H9 (cell line): ENCODE results near the gene EPHA4. TPM values are rescaled to one million over a fixed set of nuclear protein-coding genes. Genes with fewer than 3 reads are reported as not detected.

Experiments used
- DNase-seq: peaks from one replicate; pipeline ENCODE4 v3.0.0-alpha.2; 2017
- H2AFZ ChIP-seq: one replicate; pipeline ENCODE4 v1.6.1; 2013; ENCODE audit warnings: mild to moderate bottlenecking, low read length, control low read depth, moderate library complexity
- H2AK5ac ChIP-seq: 2 replicates; pipeline ENCODE4 v1.6.1; 2013; ENCODE audit warnings: low read length, control low read depth, mixed read lengths; ENCODE audit not compliant: insufficient read length
- H2BK120ac ChIP-seq: one replicate; pipeline ENCODE4 v1.6.1; 2013; ENCODE audit warnings: low read depth, mild to moderate bottlenecking, low read length, control low read depth, inconsistent platforms; ENCODE audit not compliant: poor library complexity, severe bottlenecking
- H2BK12ac ChIP-seq: 2 replicates; pipeline ENCODE4 v1.6.1; 2013; ENCODE audit warnings: low read length, control low read depth, mixed read lengths, low read depth; ENCODE audit not compliant: insufficient read length
- H2BK15ac ChIP-seq: 2 replicates; pipeline ENCODE4 v1.6.1; 2013; ENCODE audit warnings: low read depth, low read length, control low read depth
- H2BK20ac ChIP-seq: one replicate; pipeline ENCODE4 v1.6.1; 2013; ENCODE audit warnings: low read depth, mild to moderate bottlenecking, low read length, control low read depth, inconsistent platforms; ENCODE audit not compliant: poor library complexity, severe bottlenecking
- H2BK5ac ChIP-seq: 2 replicates; pipeline ENCODE4 v1.6.1; 2013; ENCODE audit warnings: low read length, control low read depth, mixed read lengths; ENCODE audit not compliant: insufficient read length
- H3K14ac ChIP-seq: 2 replicates; pipeline ENCODE4 v1.6.1; 2013; ENCODE audit warnings: low read length, control low read depth; ENCODE audit not compliant: insufficient read depth
- H3K18ac ChIP-seq: 2 replicates; pipeline ENCODE4 v1.6.1; 2013; ENCODE audit warnings: low read depth, mild to moderate bottlenecking, mixed read lengths, low read length, control low read depth; ENCODE audit not compliant: insufficient read length
- H3K23ac ChIP-seq: 2 replicates; pipeline ENCODE4 v1.6.1; 2013; ENCODE audit warnings: low read length, control low read depth, mixed read lengths, low read depth; ENCODE audit not compliant: insufficient read length
- H3K23me2 ChIP-seq: 2 replicates; pipeline ENCODE4 v1.6.1; 2013; ENCODE audit warnings: low read depth, mild to moderate bottlenecking, mixed read lengths, low read length, control low read depth; ENCODE audit not compliant: insufficient read length, poor library complexity, severe bottlenecking
- H3K27ac ChIP-seq: 2 replicates; pipeline ENCODE4 v1.5.1; 2013; ENCODE audit warnings: low read length, control low read depth, mixed read lengths, low read depth; ENCODE audit not compliant: insufficient read length
- H3K27me3 ChIP-seq: 2 replicates; pipeline ENCODE4 v1.6.1; 2013; ENCODE audit warnings: low read length, control low read depth, inconsistent platforms; ENCODE audit not compliant: insufficient read depth
- H3K4ac ChIP-seq: 2 replicates; pipeline ENCODE4 v1.6.1; 2013; ENCODE audit warnings: low read depth, mild to moderate bottlenecking, control low read depth, inconsistent platforms, low read length, moderate library complexity
- H3K4me1 ChIP-seq: 2 replicates; pipeline ENCODE4 v1.6.1; 2013; ENCODE audit warnings: low read length, control low read depth, inconsistent platforms; ENCODE audit not compliant: insufficient read depth
- H3K4me2 ChIP-seq: 2 replicates; pipeline ENCODE4 v1.6.1; 2013; ENCODE audit warnings: low read length, control low read depth, mixed read lengths; ENCODE audit not compliant: insufficient read length, insufficient read depth
- H3K56ac ChIP-seq: 2 replicates; pipeline ENCODE4 v1.6.1; 2013; ENCODE audit warnings: low read depth, mild to moderate bottlenecking, mixed read lengths, low read length, control low read depth; ENCODE audit not compliant: insufficient read length
- H3K79me1 ChIP-seq: 2 replicates; pipeline ENCODE4 v1.6.1; 2013; ENCODE audit warnings: low read depth, mild to moderate bottlenecking, moderate library complexity, low read length, control low read depth, inconsistent platforms; ENCODE audit not compliant: insufficient read depth, poor library complexity, severe bottlenecking
- H3K79me2 ChIP-seq: 2 replicates; pipeline ENCODE4 v1.6.1; 2013; ENCODE audit warnings: low read length, control low read depth, inconsistent platforms; ENCODE audit not compliant: insufficient read depth
- H3K9ac ChIP-seq: 2 replicates; pipeline ENCODE4 v1.6.1; 2013; ENCODE audit warnings: low read length, control low read depth, mixed read lengths; ENCODE audit not compliant: insufficient read length; ENCODE audit errors: extremely low read depth
- H3K9me3 ChIP-seq: one replicate; pipeline ENCODE4 v1.6.1; 2013; ENCODE audit warnings: low read depth, low read length, inconsistent platforms; ENCODE audit not compliant: control insufficient read depth
- H3T11ph ChIP-seq: one replicate; pipeline ENCODE4 v1.6.1; 2013; ENCODE audit warnings: mild to moderate bottlenecking, low read length, control low read depth, inconsistent platforms
- H4K20me1 ChIP-seq: one replicate; pipeline ENCODE4 v1.6.1; 2013; ENCODE audit not compliant: control insufficient read depth, insufficient read length, insufficient read depth
- H4K5ac ChIP-seq: 2 replicates; pipeline ENCODE4 v1.6.1; 2013; ENCODE audit warnings: low read depth, mild to moderate bottlenecking, mixed read lengths, low read length, control low read depth; ENCODE audit not compliant: insufficient read length
- H4K8ac ChIP-seq: replicated peaks from 2 replicates; pipeline ENCODE4 v1.6.1; 2013; ENCODE audit warnings: low read length, control low read depth, mixed read lengths, low read depth; ENCODE audit not compliant: insufficient read length
- H4K91ac ChIP-seq: 2 replicates; pipeline ENCODE4 v1.6.1; 2013; ENCODE audit warnings: low read depth, mild to moderate bottlenecking, moderate library complexity, mixed read lengths, low read length, control low read depth; ENCODE audit not compliant: insufficient read length
- H3K27ac Mint-ChIP-seq, 3 experiments: 2 replicates in 2 of 3; 3 replicates in 1 of 3; pipeline ENCODE4 v1.8.0; 2020 to 2021; ENCODE audit warnings: mixed read lengths in 3 of 3, mild to moderate bottlenecking in 1 of 3, moderate library complexity in 1 of 3
- H3K27me3 Mint-ChIP-seq: 2 replicates; pipeline ENCODE4 v1.8.0; 2021; ENCODE audit warnings: low read depth, mild to moderate bottlenecking, moderate library complexity, mixed read lengths
- H3K36me3 Mint-ChIP-seq, 3 experiments: 2 replicates in 2 of 3; 3 replicates in 1 of 3; pipeline ENCODE4 v1.8.0; 2020 to 2021; ENCODE audit warnings: low read depth in 3 of 3, mixed read lengths in 3 of 3; ENCODE audit not compliant: insufficient read depth in 1 of 3
- H3K4me1 Mint-ChIP-seq, 2 experiments: 2 replicates each; pipeline ENCODE4 v1.8.0; 2020; ENCODE audit warnings: mixed read lengths in 2 of 2
- H3K4me3 Mint-ChIP-seq, 2 experiments: 2 replicates in 1 of 2; 3 replicates in 1 of 2; pipeline ENCODE4 v1.8.0; 2020 to 2021; ENCODE audit warnings: mild to moderate bottlenecking in 2 of 2, mixed read lengths in 2 of 2, moderate library complexity in 1 of 2
- H3K9me3 Mint-ChIP-seq, 2 experiments: 2 replicates in 1 of 2; 3 replicates in 1 of 2; pipeline ENCODE4 v1.8.0; 2020; ENCODE audit warnings: mild to moderate bottlenecking in 2 of 2, mixed read lengths in 2 of 2, moderate library complexity in 1 of 2
- WGBS: extraction: QIAGEN DNeasy Blood & Tissue Kit; methylation state at CpG from one replicate; pipeline ENCODE4 v1.1.7; 2013; ENCODE audit warnings: missing lambda C conversion rate, low lambda C conversion rate, mixed read lengths; ENCODE audit not compliant: insufficient read length; ENCODE audit errors: extremely low coverage; 5-methylcytosine and 5-hydroxymethylcytosine counted together
- total RNA-seq: library from RNA; stranded (reverse); gene quantifications from 2 replicates; pipeline ENCODE4 v1.2.1, GENCODE V29; 2021
- TF ChIP-seq, protein P1 (sequence below): fragments of 200-600 bp; sonication (generic); conservative IDR thresholded peaks from 3 replicates; pipeline ENCODE4 v1.8.0; 2021; ENCODE audit warnings: antibody characterized with exemption, mild to moderate bottlenecking

Gene EPHA4
- total RNA-seq, 1 experiment from 2014 or later: 25.1 TPM

DNA sequence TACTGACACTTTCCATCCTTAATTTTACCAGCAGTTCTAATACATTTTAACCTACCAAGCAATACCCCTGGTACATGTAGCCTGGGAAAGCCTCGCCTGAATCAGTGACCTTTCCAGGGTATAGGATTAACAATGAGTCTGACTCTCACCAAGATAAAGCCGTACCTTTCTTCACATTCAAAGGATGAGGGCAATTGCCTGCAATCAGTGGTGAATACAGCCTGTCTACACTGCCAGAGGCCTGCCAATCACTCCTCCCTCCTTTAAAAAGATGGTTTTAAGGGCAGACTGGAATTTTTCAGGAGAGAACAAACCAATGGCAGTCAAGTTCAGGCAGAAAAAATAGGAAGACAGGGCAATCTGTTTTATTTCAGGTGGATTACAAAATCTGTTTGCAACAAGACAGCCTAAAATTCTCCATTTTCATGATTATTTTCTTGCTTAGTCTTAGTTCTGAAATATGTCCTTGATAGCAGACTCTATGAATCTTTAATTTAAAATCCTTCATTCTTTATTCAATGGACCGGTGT is 4.8 kb downstream of the EPHA4 start:
- Histone ChIP-seq H3K18ac (no peak overlapping the region), H4K20me1 (peaks cover 3% of the 10 kb centered on the region), H2BK5ac (no peak overlapping the region), H3K27me3 (peaks cover 8% of the 10 kb centered on the region; the same call in 1 of the 2 replicates), H3K79me1 (peaks cover 4% of the 10 kb centered on the region), H3K9me3 (no peaks in the 10 kb centered on the region), H2AK5ac (no peak overlapping the region), H2BK20ac (no peak overlapping the region), H3K4me1 (peaks cover 4% of the 10 kb centered on the region; the same call in 1 of the 2 replicates), H3K79me2 (no peaks in the 10 kb centered on the region), H3K4me2 (no peak overlapping the region), H3K27ac (no peak overlapping the region), H2AFZ (no peak overlapping the region), H4K5ac (no peak overlapping the region), H4K91ac (no peak overlapping the region), H3T11ph (no peak overlapping the region), H3K4ac (no peak overlapping the region), H2BK12ac (no peak overlapping the region), H4K8ac (no peak overlapping the region), H3K14ac (no peak overlapping the region), H2BK15ac (no peak overlapping the region), H3K9ac (no peak overlapping the region), H3K23me2 (peaks cover 25% of the 10 kb centered on the region), H3K23ac (no peak overlapping the region), H3K56ac (no peak overlapping the region), H2BK120ac (no peak overlapping the region)
- H3K27me3 Mint-ChIP-seq: peaks cover 46% of the 10 kb centered on the region
- DNase-seq: no peak
- peaks cover 4 to 27% (median 24%) of the 10 kb centered on the region in 3 experiments; a peak in 5 of 7 replicates for H3K36me3 Mint-ChIP-seq
- TF ChIP-seq, protein P1, sequence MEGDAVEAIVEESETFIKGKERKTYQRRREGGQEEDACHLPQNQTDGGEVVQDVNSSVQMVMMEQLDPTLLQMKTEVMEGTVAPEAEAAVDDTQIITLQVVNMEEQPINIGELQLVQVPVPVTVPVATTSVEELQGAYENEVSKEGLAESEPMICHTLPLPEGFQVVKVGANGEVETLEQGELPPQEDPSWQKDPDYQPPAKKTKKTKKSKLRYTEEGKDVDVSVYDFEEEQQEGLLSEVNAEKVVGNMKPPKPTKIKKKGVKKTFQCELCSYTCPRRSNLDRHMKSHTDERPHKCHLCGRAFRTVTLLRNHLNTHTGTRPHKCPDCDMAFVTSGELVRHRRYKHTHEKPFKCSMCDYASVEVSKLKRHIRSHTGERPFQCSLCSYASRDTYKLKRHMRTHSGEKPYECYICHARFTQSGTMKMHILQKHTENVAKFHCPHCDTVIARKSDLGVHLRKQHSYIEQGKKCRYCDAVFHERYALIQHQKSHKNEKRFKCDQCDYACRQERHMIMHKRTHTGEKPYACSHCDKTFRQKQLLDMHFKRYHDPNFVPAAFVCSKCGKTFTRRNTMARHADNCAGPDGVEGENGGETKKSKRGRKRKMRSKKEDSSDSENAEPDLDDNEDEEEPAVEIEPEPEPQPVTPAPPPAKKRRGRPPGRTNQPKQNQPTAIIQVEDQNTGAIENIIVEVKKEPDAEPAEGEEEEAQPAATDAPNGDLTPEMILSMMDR: no peak
- no peak overlapping the region for H3K27ac Mint-ChIP-seq
- no CpG with 5 or more reads among the region's 3 CpGs for WGBS
- H3K9me3 Mint-ChIP-seq: no peaks in the 10 kb centered on the region; a peak in 1 of 5 replicates
- no peak overlapping the region for H3K4me3 Mint-ChIP-seq
- H3K4me1 Mint-ChIP-seq: peaks cover 33 to 52% of the 10 kb centered on the region in 2 experiments
